Measurements from ENCODE around the gene HM13.
"Not testable (repeated sequence)": the region's sequence is repeated elsewhere in the genome, so short reads cannot be mapped to it uniquely, and the experiment has no call there.

HM13 gene

GRCh38 chr20:31543966-31544598 lies 29.8 kb downstream of the HM13 start:
- peak overlapping the region; percentile 71 for H3K27ac Mint-ChIP-seq
- peaks cover 43% of the 10 kb centered on the region for H3K36me3 Mint-ChIP-seq (ENCODE audit: low read depth)
- H3K4me3 Mint-ChIP-seq, result no peak overlapping the region
- H3K9me3 Mint-ChIP-seq, result no peaks in the 10 kb centered on the region
- H3K4me1 Mint-ChIP-seq (ENCODE audit: low read depth), result peaks cover 34% of the 10 kb centered on the region
- no peaks in the 10 kb centered on the region for H3K27me3 Mint-ChIP-seq (ENCODE audit: low read depth)

DNA sequence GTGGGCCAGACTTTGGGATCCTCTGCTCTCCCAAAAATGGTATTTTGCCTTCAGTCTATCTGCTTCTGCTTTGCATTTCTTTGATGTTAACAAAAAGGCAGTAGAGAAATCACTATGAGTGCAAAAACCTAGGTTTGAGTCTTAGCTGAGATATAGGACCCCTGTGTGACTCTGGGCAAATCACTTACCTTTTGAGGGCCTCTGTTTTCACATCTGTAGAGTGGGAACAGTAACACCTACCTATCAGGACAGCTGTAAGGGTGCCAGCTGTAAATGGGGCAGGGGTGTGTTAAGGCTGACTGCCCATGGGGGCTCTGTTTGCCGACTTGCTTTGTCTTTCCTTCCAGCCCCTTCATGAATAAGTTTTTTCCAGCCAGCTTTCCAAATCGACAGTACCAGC lies 30.4 kb downstream of the HM13 start:
- Mint-ChIP-seq H3K4me3 (no peak overlapping the region), H3K9me3 (no peaks in the 10 kb centered on the region), H3K27ac (no peak overlapping the region), H3K36me3 (ENCODE audit: low read depth) (peaks cover 46% of the 10 kb centered on the region), H3K27me3 (ENCODE audit: low read depth) (no peaks in the 10 kb centered on the region), H3K4me1 (ENCODE audit: low read depth) (peaks cover 35% of the 10 kb centered on the region)

- not testable (repeated sequence) for H3K27me3 Mint-ChIP-seq (ENCODE audit: low read depth); H3K9me3 Mint-ChIP-seq; H3K4me3 Mint-ChIP-seq
- Mint-ChIP-seq H3K36me3 (ENCODE audit: low read depth) (peaks cover 48% of the 10 kb centered on the region), H3K4me1 (ENCODE audit: low read depth) (peaks cover 38% of the 10 kb centered on the region), H3K27ac (peak overlapping the region; percentile 18)
Measured at GRCh38 chr20:31545621-31546040, 31.4 kb downstream of the HM13 start.

GRCh38 chr20:31547017-31547675 lies 32.9 kb downstream of the HM13 start:
- Mint-ChIP-seq H3K27ac (peak overlapping the region; percentile 99), H3K4me3 (peak overlapping the region; percentile 92), H3K27me3 (ENCODE audit: low read depth) (no peaks in the 10 kb centered on the region), H3K4me1 (ENCODE audit: low read depth) (peaks cover 32% of the 10 kb centered on the region), H3K9me3 (no peaks in the 10 kb centered on the region), H3K36me3 (ENCODE audit: low read depth) (peaks cover 51% of the 10 kb centered on the region)

GRCh38 chr20:31547720-31548298 lies 33.6 kb downstream of the HM13 start:
- Mint-ChIP-seq H3K4me1 (ENCODE audit: low read depth) (peaks cover 27% of the 10 kb centered on the region), H3K27ac (peak overlapping the region; percentile 99), H3K27me3 (ENCODE audit: low read depth) (no peaks in the 10 kb centered on the region), H3K36me3 (ENCODE audit: low read depth) (peaks cover 49% of the 10 kb centered on the region), H3K4me3 (peak overlapping the region; percentile 92), H3K9me3 (no peaks in the 10 kb centered on the region)

- H3K27ac Mint-ChIP-seq, result peak overlapping the region; percentile 29
- H3K27me3 Mint-ChIP-seq (ENCODE audit: low read depth), result no peaks in the 10 kb centered on the region
- peaks cover 22% of the 10 kb centered on the region for H3K4me1 Mint-ChIP-seq (ENCODE audit: low read depth)
- peaks cover 47% of the 10 kb centered on the region for H3K36me3 Mint-ChIP-seq (ENCODE audit: low read depth)
- H3K4me3 Mint-ChIP-seq, result peak overlapping the region; percentile 92
- H3K9me3 Mint-ChIP-seq, result no peaks in the 10 kb centered on the region
Measured at GRCh38 chr20:31548820-31549512, 34.7 kb downstream of the HM13 start.

GRCh38 chr20:31549513-31549880 lies 35.3 kb downstream of the HM13 start:
- no peaks in the 10 kb centered on the region for H3K9me3 Mint-ChIP-seq

GRCh38 chr20:31550099-31550498 lies 35.9 kb downstream of the HM13 start:
- no peak overlapping the region for H3K27ac Mint-ChIP-seq
- H3K4me1 Mint-ChIP-seq (ENCODE audit: low read depth), result peaks cover 14% of the 10 kb centered on the region
- peaks cover 46% of the 10 kb centered on the region for H3K36me3 Mint-ChIP-seq (ENCODE audit: low read depth)
- H3K27me3 Mint-ChIP-seq (ENCODE audit: low read depth), result no peaks in the 10 kb centered on the region
- H3K9me3 Mint-ChIP-seq, result no peaks in the 10 kb centered on the region
- peak overlapping the region; percentile 28 for H3K4me3 Mint-ChIP-seq

More at GRCh38 chr20:31549513-31549880, 35.3 kb downstream of the HM13 start:
- Mint-ChIP-seq H3K27ac (no peak overlapping the region), H3K27me3 (ENCODE audit: low read depth) (no peaks in the 10 kb centered on the region), H3K4me3 (peak overlapping the region; percentile 4), H3K4me1 (ENCODE audit: low read depth) (peaks cover 17% of the 10 kb centered on the region), H3K36me3 (ENCODE audit: low read depth) (peaks cover 45% of the 10 kb centered on the region)

DNA sequence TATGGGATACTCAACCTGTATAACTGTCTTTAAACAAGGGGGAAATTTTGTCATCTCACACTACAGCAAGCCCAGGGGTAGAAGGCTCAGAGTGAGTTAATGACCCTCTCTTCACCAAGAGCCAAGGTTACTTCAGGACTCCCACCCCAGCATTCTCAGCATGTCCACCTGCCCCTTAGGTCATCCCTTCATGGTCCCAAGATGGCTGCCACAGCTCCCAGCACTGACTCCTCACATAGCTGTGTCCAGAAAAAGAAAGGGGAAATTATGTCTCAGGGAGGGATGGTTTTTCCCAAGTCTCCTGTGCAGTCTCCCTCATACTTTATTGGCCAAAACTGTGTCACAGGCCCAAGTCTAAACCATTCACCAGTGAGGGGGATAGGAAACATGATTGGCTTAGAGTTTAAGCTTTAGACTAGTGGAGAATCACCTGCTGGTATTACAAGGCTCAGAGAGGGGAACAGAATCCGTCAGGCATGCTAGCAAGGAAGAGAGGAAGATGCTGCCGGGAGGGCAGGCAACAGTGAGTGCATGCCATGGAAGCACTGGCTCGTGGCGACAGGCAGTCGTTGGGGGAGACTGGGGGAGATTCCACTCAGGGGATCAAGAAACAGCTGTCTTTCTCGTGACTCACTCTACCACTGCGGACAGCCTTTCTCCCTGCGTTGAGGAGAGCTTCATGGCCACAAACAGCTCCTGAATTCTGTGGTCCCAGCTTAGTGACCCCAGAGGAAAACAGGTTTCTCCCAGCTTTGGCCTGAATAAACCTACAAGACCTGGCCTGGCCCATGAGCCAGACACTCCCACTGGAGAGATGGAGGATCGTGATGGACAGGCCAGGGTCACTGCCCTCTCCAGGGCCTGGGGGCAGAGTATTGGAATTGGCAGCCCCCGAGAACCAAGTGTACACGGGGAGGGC lies 37.2 kb downstream of the HM13 start:
- H3K27ac Mint-ChIP-seq, result no peak overlapping the region
- peaks cover 49% of the 10 kb centered on the region for H3K36me3 Mint-ChIP-seq (ENCODE audit: low read depth)
- no peaks in the 10 kb centered on the region for H3K27me3 Mint-ChIP-seq (ENCODE audit: low read depth)
- peaks cover 9% of the 10 kb centered on the region for H3K4me1 Mint-ChIP-seq (ENCODE audit: low read depth)
- H3K4me3 Mint-ChIP-seq, result no peak overlapping the region
- no peaks in the 10 kb centered on the region for H3K9me3 Mint-ChIP-seq

DNA sequence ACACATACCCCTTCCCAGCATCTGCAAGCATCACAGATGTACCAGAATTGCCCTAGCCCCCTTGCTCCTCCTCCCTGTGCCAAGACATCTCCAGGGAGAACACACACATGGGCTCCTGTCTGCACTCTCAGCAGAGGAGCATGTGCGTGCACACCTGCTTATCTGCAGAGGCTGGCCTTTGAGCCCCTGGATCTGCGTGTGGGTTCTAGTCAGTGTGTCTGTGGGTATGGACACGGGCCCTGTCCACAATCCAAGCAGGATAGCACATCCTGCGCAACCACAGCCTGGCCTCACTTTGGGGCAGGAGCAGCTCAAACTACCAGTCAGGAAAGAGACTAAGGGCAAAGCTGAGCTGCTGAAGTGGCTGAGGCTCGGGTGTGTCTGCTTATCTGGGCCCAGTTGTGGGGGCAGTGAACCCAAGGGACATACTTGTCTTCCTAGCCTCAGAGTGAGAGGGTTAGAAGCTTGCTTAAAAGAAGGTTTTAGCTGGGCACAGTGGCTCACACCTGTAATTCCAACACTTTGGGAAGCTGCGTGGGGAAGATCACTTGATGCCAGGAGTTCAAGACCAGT lies 41.0 kb downstream of the HM13 start:
- H3K4me1 Mint-ChIP-seq (ENCODE audit: low read depth), result peaks cover 14% of the 10 kb centered on the region
- no peaks in the 10 kb centered on the region for H3K27me3 Mint-ChIP-seq (ENCODE audit: low read depth)
- H3K27ac Mint-ChIP-seq, result no peak overlapping the region
- H3K9me3 Mint-ChIP-seq, result no peaks in the 10 kb centered on the region
- no peak overlapping the region for H3K4me3 Mint-ChIP-seq
- H3K36me3 Mint-ChIP-seq (ENCODE audit: low read depth), result peaks cover 33% of the 10 kb centered on the region

DNA sequence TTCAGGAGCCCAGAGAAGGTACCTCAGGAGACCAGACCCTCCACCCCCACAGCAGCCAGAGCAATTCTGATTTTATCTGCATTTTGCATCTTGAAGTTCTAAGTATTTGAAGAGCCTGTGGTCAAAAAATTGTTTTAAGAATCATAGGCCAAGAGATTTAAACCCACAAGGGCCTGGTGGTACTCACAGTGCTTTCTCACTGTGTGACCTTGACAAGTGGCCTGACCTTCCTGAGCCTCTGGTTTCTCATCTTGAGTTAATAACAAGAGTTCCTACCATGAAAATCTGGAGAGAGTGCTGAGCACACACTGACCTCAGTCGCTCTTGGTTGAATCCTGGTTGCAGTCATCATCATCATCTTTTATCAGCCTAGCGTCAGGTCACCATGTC lies 45.5 kb downstream of the HM13 start:
- Mint-ChIP-seq H3K9me3 (no peaks in the 10 kb centered on the region), H3K4me3 (no peak overlapping the region), H3K4me1 (ENCODE audit: low read depth) (peaks cover 17% of the 10 kb centered on the region), H3K36me3 (ENCODE audit: low read depth) (peaks cover 38% of the 10 kb centered on the region), H3K27me3 (ENCODE audit: low read depth) (no peaks in the 10 kb centered on the region), H3K27ac (peak overlapping the region; percentile 83)

DNA sequence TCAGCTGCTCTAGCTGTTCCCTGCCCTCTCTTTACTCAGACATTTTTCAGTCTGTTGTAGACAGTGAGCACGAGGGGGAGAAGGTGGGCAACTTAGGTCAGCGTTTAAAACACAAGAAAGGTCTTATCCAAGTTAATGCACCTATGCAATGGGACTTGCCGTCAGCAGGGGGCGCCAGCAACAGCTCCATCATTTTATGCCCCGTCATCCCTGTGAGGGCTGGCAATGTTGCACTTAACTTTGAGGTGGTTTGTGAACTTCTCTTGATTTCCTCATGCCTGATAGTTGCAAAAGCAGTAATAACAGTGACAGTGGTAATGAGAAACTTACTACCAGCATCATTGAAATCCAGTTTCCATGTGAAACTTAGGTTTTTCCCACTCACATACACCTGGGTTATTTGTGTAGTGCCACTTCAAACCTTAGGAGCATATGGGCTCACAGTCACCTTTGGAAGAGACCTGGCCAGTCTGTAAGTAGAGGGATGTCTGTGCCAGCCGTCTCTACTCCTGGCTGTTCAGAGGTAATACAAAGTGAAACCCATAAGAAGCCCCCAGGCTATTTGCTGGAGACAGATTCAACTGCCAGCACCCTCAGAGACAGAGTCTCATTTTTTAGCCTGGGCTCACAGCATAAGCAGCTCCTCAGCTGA lies 46.0 kb downstream of the HM13 start:
- H3K9me3 Mint-ChIP-seq, result no peaks in the 10 kb centered on the region

DNA sequence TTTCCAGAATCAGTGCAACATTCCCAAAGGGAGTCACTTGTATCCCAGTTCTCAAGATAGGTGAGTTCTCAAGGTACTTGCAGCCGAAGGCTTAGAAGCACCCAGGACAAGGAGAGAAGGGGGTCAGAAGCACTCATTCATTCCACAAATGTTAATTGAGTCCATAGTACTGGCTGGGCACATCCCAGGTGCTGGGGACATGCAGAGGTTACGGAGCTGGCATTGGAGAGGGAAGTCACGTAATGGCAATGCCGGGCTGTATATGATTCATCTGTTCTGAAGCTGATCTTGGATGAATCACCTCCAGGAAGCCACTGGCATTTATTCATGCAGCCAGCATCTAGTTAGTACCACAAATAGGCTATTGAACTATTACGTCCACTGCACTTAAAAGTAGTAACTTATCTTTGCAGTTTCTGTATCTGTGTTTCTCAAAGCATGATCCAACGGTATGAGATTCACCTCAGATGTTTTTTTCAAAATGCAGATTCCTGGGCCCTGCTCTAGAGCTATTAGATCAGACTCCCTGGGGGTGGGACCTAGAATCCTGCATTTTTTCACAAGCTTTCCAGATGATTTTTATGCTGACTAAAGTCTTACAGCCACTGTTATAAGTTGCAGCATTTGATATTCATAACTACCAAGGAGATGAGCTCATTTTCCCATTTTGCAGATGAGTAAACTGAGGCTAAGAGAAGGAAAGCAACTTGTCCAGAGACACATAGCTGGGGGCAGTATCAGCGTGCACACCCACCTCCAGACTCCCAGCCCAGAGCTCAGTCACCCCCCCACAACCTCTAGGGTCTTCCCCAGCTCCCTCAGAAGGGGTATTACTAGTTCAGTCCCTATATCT lies 46.7 kb downstream of the HM13 start:
- no peak overlapping the region for H3K4me3 Mint-ChIP-seq
- H3K27ac Mint-ChIP-seq, result peak overlapping the region; percentile 83
- peaks cover 34% of the 10 kb centered on the region for H3K36me3 Mint-ChIP-seq (ENCODE audit: low read depth)
- H3K27me3 Mint-ChIP-seq (ENCODE audit: low read depth), result no peaks in the 10 kb centered on the region
- H3K9me3 Mint-ChIP-seq, result no peaks in the 10 kb centered on the region
- H3K4me1 Mint-ChIP-seq (ENCODE audit: low read depth), result peaks cover 17% of the 10 kb centered on the region

More for the DNA sequence above, 46.0 kb downstream of the HM13 start:
- Mint-ChIP-seq H3K36me3 (ENCODE audit: low read depth) (peaks cover 34% of the 10 kb centered on the region), H3K4me3 (no peak overlapping the region), H3K27ac (peak overlapping the region; percentile 83), H3K4me1 (ENCODE audit: low read depth) (peaks cover 17% of the 10 kb centered on the region), H3K27me3 (ENCODE audit: low read depth) (no peaks in the 10 kb centered on the region)
